UCSD-AML1 (cell line): ENCODE measurements around the gene ZFAND6.
"Not testable (repeated sequence)": the region's sequence is repeated elsewhere in the genome, so short reads cannot be mapped to it uniquely, and the experiment has no call there.

Experiments
- DNase-seq: peaks from one replicate; lab custom pipeline; 2025; ENCODE audit not compliant: unreplicated experiment; lab: John Stamatoyannopoulos, UW

Gene ZFAND6

GRCh38 chr15:80095969-80096368, 36.5 kb downstream of the ZFAND6 start:
- DNase-seq = no peak

GRCh38 chr15:80098341-80098740, 38.9 kb downstream of the ZFAND6 start:
- no peak for DNase-seq

GRCh38 chr15:80099241-80099640, 39.8 kb downstream of the ZFAND6 start:
- DNase-seq = no peak

GRCh38 chr15:80099662-80100061, 40.2 kb downstream of the ZFAND6 start:
- not testable (repeated sequence) for DNase-seq

- DNase-seq = no peak
Measured at GRCh38 chr15:80100247-80100646, 40.8 kb downstream of the ZFAND6 start.

GRCh38 chr15:80105193-80105592, 45.7 kb downstream of the ZFAND6 start:
- no peak for DNase-seq

GRCh38 chr15:80105595-80105994, 46.1 kb downstream of the ZFAND6 start:
- no peak for DNase-seq

- no peak for DNase-seq
Measured at GRCh38 chr15:80106051-80106450, 46.6 kb downstream of the ZFAND6 start.

GRCh38 chr15:80107204-80107603, 47.7 kb downstream of the ZFAND6 start:
- no peak for DNase-seq

- no peak for DNase-seq
Measured at GRCh38 chr15:80107774-80108173, 48.3 kb downstream of the ZFAND6 start.

GRCh38 chr15:80109388-80109787, 49.9 kb downstream of the ZFAND6 start:
- DNase-seq = no peak

- no peak for DNase-seq
Measured at GRCh38 chr15:80110920-80111319, 51.4 kb downstream of the ZFAND6 start.

- DNase-seq = no peak
Measured at GRCh38 chr15:80114114-80114513, 54.6 kb downstream of the ZFAND6 start.

- no peak for DNase-seq
Measured at GRCh38 chr15:80115021-80115420, 55.5 kb downstream of the ZFAND6 start.

- DNase-seq = no peak
Measured at GRCh38 chr15:80118956-80119355, 59.5 kb downstream of the ZFAND6 start.

GRCh38 chr15:80120636-80121035, 61.2 kb downstream of the ZFAND6 start:
- no peak for DNase-seq

- DNase-seq = no peak
Measured at GRCh38 chr15:80121546-80121945, 62.1 kb downstream of the ZFAND6 start.

- DNase-seq = no peak
Measured at GRCh38 chr15:80123034-80123433, 63.6 kb downstream of the ZFAND6 start.

- DNase-seq = not testable (repeated sequence)
Measured at GRCh38 chr15:80127253-80127652, 67.8 kb downstream of the ZFAND6 start.

- DNase-seq = no peak
Measured at GRCh38 chr15:80127911-80128310, 68.4 kb downstream of the ZFAND6 start.

GRCh38 chr15:80132382-80132781, 72.9 kb downstream of the ZFAND6 start:
- DNase-seq = no peak

GRCh38 chr15:80136854-80137253, 77.4 kb downstream of the ZFAND6 start:
- no peak for DNase-seq

- DNase-seq = no peak
Measured at GRCh38 chr15:80138961-80139360, 79.5 kb downstream of the ZFAND6 start.

GRCh38 chr15:80140909-80141308, 81.4 kb downstream of the ZFAND6 start:
- DNase-seq = no peak
